Superior temporal gyrus (tissue), 1 donor: ENCODE data around the gene SPECC1L.
A peak's percentile ranks its signal among the peaks of the same experiment; 100 is the strongest.

Experiments used
- DNase-seq: peaks from one replicate; pipeline ENCODE4 v3.0.0-alpha.2; 2016; ENCODE audit errors: extremely low spot score

The SPECC1L gene

GRCh38 chr22:24414523-24414922 is 143.9 kb downstream of the SPECC1L start:
- no peak for DNase-seq

GRCh38 chr22:24414984-24415945 is 144.6 kb downstream of the SPECC1L start:
- DNase-seq = no peak

DNA sequence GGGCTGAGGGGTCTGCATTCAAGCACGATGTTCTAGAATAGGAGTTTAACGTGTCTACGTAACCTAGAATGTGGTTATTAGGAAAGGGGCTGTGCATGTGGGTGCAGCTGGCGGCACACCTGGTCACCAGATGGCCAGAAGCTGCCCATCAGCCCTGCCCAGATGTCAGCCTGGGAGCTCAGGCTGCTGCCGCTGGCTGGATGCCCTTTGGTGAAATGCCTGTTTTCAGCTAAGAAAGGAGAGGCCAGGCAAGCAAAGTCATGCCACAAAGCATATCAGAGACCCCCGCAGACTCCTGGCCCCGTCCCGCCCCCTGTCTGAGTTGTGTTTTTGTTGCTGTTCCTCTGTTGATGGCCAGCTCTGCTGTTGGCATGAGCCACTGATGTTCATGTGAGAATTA is 145.5 kb downstream of the SPECC1L start:
- no peak for DNase-seq

DNA sequence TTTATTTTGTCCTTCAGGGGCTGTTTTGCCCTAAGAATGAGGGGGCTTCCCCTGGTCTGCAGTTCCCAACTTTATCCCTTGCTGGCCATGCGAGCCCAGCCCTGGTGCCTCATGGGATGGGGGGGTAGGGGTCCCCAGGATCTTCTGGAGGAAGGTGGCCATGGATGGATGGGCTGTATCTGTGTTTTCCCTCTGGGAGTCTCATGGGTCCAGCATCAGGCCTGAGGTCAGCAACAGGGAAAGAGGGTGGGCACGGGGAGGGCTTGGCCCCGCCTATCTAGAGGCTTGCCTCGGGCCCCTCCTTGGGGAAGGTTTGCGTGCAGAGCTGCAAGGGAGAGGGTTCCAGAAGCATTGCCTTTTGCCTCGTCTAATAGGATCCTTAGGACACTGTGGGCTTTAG is 146.0 kb downstream of the SPECC1L start:
- DNase-seq = no peak

GRCh38 chr22:24417200-24417599 is 146.6 kb downstream of the SPECC1L start:
- DNase-seq = no peak

DNA sequence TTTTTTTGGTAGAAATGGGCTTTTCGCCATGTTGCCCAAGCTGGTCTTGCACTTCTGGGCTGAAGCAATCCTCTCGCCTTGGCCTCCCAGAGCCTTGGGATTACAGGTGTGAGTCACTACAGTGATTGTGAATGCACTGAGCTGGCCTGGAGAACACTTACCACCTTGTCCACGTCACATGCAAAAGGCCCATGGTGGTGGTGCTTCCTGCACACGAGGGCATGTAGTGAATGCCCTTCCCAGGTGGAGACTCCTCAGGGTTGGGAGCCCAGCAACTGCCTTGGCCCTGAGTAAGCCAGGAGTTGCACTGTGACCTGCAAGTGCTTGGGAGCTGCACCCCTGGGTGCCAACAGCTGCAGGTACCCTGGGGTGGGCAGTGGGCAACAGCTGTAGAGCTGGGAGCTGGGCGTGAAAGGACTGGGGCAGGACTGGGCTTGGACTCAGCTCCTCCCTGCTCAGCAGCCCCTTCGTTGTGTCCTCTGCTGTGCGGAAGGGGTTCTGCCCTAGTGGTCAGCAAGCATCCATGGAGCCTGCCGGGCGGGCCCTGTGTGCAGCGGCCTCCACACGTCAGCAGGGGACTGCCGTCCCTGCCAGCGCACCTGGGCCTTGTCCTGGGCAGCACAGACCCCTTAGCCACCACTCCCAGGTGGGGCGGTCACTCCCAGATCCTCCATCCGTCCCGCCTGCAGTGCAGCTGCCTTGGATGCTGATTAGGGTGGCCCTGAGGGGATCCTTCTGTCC is 147.4 kb downstream of the SPECC1L start:
- no peak for DNase-seq

GRCh38 chr22:24418786-24419474 is 148.3 kb downstream of the SPECC1L start:
- DNase-seq = no peak

DNA sequence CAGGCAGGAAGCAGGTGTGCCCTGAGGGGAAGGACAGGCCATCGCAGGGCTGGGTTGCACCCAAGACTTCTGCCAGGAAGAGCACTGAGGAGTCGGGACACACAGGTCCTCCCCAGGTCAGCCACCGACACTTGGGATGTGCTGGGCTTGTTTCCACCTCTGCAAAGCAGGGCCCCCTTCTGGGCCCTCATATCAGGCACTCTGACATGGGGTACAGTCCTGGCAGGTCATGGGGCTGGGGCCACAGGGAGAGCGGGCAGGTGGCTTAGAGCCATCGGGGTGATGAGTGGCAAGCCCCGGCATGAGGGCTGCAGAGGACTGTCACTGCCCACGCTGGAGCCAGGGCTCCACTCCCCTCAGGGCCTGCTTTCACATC is 148.8 kb downstream of the SPECC1L start:
- DNase-seq = no peak

DNA sequence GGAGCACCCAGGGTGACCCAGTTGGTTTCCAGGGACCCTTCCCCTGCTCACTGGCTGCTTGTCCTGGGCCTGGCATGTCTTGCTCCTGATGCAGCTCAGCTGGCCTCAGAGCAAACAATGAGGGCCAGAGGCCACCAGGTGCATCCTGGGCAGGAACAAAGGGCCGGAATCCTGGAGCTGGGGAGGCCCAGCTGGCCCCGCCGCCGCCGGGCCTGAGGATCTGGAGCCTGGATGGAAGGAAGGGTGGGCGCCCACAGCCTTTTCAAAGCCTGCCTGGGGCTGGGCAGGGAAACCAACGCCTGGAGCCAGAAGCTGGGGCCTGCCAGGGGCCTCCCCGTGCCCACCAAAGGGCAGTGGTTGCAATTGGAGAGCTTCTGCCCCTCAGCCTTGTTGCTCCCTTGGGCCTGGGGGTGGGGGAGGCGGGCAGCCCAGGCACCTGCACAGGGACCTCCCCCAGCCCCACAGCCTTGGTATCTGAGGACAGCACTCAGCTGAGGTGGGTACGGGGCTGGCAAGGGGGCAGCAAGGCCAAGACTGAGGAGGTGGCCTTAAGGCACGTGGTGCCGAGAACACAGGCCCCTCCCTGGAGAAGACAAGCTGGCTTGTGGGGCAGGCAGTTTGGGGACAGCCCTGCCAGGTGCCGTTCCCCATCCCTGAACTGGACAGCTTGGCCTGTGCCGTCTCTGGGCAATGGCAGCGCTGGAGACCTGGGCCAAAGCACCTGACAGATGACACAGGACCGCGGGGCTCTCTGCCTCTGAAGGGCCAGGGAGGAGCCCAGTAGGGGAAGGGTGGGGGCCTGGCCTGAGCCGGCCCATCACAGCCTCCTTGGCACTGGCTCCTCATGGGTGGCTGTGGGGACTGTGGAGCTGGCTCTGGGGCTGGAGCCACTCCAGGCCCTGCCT is 149.7 kb downstream of the SPECC1L start:
- no peak for DNase-seq

DNA sequence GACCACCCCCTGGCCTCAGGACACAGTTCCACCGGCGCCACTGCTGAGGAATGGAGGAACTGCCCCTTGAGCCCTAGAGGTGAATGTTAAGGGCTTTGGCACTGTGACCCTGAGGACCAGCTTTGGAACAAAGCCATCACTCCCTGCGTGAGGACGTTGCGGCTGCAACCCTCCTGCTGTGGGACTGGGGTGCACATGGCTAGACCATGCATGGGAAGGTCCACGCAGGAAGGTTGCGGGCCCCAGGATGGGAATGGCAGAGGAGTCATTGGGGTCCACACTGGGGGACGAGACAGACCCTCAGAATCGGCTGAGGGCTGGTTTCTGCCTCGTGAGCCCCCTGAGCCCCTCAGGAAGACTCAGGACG is 150.3 kb downstream of the SPECC1L start:
- DNase-seq = no peak

GRCh38 chr22:24421428-24421931 is 150.8 kb downstream of the SPECC1L start:
- DNase-seq = no peak

GRCh38 chr22:24422102-24422665 is 151.6 kb downstream of the SPECC1L start:
- no peak for DNase-seq

DNA sequence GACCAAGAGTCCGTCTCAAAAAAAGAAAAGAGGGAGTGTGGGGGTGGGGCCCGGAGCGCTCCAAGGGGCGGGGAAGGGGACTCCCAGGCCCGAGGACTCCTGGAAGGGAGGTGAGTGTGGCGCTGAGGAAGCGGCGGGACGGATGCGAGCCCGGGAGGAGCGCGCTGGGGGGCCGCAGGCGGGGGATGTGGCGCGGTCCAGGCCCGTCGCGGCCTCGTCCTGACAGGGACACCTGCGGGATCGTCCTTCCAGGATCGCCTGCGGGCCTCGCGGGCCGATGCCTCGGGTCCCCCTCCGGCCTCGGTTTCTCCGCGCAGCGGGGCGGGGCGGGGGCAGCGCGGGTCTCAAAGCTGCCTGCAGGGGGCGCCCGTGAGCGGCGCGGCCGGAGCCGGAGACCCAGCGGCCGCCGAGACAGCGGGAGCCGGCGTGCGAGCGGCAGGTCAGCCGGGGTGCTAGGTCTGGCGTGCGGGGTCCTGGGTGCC is 152.9 kb downstream of the SPECC1L start:
- peak; percentile 11 for DNase-seq

DNA sequence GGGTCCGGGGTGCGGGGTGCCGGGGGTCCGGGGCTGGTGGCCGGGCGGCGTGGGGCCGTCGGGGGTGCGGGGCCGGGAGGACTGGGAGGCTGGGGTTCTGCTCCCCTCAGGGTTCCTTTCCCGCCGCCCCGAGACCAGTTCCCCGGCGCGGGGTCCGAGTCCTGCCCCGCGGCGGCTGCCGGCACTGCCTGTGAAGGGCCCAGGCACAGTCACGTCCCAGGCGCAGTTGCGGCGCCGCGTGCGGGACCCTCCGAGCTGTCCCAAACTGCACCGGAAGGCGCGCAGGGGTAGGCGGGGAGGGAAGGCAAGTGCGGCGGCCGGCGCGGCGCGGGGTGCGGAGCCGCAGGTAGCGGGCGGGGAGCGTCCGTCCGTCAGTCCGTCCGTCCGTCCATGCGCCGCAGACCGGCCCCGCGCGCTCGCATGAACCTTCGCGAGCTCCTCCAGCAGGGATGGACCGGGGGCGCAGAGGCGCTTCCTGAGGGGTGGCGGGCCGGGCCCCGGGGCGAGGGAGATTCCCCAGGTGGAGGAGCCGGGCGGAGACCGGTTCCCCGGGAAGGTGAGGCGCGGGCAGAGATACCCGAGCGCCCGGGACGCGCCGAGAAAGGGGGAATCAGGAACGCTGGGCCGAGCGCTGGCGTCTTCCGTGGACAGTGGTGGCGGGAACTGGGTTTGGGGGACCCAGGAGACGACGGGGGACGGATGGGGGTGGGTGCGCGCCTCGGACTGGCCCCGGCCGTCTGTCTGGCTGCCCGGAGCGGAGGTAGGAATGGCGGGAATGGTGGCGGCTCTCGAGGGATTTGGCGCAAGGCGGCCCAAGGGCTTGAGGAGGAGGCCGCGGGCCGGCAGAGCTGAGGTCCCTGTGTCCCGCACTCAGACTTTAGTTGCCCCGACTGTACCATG is 153.6 kb downstream of the SPECC1L start:
- DNase-seq = no peak

DNA sequence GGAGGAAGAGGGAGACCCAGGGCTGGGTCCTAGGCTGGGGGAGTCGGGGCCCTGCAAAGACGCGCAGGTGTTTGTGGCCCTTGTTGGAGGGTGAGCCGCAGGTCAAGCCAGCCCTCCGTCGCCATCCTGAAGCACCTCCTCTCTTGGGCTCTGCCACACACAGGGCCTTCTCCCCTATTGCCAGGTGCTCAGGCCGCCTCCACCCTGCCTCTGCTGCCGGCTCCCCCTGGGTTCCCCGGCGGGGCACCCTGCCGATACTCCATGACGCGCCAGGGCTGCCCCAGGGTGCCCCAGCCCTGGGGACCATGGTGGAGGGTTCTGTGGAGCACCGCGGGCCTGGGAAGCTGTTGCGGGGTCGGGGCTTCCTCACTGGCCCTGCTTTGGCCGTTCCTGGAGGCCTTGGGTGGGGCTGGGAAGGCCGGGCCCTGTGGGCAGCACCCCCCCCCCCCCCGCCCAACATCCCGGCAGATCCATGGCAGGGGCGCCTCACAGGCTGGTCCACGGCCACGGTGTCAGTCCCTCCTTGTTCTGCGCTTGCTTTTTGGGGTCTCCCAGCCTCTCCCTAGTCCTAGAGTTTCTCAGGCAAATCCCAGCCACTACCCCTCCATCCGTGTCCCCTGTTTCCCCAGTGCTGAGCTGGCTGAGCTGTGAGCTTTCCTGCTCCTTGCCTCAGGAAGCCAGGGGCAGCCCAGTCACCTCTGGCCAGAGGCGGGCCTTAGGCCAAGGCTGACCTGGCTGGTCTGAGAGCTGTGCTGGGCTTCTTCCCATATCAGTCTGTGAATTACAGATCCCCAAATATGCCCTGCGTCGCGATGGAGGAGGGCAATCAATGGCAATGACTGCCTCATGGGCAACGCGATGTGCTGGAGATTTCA is 154.5 kb downstream of the SPECC1L start:
- DNase-seq = no peak

- DNase-seq = no peak
These were observed 155.8 kb downstream of the SPECC1L start for GRCh38 chr22:24426436-24426835.

DNA sequence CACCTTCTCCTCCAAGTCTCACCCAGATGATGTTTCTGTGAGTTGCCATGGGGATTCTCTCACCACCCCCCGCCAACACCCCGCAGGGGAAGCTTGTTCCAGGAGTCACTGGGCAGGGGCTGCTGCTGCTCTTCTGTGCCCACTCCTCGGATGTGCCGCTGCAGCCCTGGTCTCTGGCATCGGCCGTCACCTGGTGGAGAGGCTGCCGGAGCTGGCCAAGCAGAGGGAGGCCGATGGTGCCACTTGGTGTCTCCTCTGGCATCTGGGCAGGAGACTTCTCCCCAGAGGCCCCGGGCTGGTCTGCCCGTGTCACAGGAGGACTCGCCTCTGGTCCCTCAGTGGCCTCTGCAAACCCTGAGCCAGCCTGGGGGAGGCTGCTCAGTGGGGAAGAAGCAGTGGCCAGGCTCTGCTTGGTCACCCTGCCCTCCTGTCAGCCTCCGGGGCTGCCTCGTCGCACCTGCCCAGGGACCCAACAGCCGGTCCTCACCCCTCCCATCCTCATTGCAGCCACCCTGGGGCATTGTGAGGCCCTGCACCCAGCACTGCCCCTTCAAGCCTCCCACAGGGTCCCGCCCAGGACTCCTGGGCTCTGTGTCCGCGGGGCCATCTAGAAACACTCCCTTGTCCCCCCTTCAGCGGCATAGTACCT is 156.3 kb downstream of the SPECC1L start:
- DNase-seq = no peak
